Measurements from ENCODE around the gene SETD1A. TPM values are rescaled to one million over a fixed set of nuclear protein-coding genes. Genes with fewer than 3 reads are reported as not detected.

The SETD1A gene
- polyA plus RNA-seq, 2 of the 4 experiments (the other 2 are of a cell fraction) = 2.0 to 21.2 TPM

DNA sequence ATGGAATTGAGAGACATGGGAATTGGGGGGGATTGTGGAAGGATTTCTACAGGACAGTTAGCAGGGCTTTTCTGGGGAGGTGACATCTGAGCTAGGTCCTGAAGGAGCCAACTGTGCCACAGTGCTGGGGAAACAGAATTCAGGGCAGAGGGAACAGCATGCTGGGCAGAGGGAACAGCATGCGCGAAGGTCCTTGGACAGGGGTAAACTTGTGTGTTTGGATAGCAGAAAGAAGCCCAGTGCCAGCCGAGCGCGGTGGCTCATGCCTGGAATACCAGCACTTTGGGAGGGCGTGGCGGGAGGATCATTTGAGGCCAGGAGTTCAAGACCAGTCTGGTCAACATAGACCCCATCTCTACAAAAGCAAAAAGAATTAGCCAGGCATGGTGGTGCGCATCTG lies 49.0 kb downstream of the SETD1A start:
- ATAC-seq (no peak), DNase-seq (ENCODE audit: low read depth in 1 of 2, low spot score in 1 of 2) (no peak), FAIRE-seq (no peak)
- peaks cover 5% of the 10 kb centered on the region; the same call in 1 of the 3 replicates for H3K4me1 ChIP-seq
- no peak overlapping the region for H3K4me3 ChIP-seq
- WGBS (ENCODE audit: missing lambda C conversion rate) = 79% methylated on average over 8 of the region's 8 CpGs
- H3K27ac ChIP-seq = peak overlapping the region in 1 of 2 experiments; percentile 18; a peak in 1 of 6 replicates
- no peak overlapping the region for H3K4me2 ChIP-seq
- ChIA-PET POLR2A (no interaction called here), CTCF (interaction anchor here (1.1 to 1.6 kb wide), 3 partner anchors 9 to 22 kb away, joined by 4 to 5 read pairs (median 4); no protein-coding TSS in a partner anchor)
- no peak for TF ChIP-seq FOSB (CRISPR knock-in tag; IDR thresholded peaks at IDR 0.05)
- 0 out of 2 replicates have a peak, but pooled peaks have one; percentile 22 for TF ChIP-seq KDM1A (IDR thresholded peaks at IDR 0.05; ENCODE audit: low read depth)
- no peaks in the 10 kb centered on the region for H3K9me3 ChIP-seq

DNA sequence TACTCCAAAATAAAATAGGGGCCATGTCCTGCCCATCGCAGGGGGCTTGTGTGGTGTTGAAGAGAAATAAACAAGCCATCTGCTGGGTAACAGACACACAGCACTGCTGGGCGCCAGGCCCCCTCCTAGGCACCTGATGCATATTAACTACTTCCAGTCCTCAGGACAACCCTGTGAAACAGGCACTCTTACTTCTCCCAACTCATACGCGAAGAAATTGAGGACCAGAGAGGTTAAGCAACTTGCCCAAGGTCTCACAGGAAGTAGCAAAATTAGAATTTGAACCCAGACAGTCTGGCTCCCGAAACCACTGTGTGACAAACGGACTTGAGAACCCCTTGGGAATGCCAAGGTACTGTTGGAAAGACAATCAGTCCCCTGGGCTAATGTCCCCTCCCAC lies 50.1 kb downstream of the SETD1A start:
- WGBS (ENCODE audit: missing lambda C conversion rate) = 70% methylated on average over 6 of the region's 6 CpGs
- H3K4me3 ChIP-seq = no peak overlapping the region
- DNase-seq (ENCODE audit: low read depth in 1 of 2, low spot score in 1 of 2) (no peak), ATAC-seq (no peak), FAIRE-seq (no peak)
- no peak overlapping the region for H3K4me2 ChIP-seq
- ChIA-PET CTCF (interaction anchor here (0.6 to 1.6 kb wide), 4 partner anchors 8 to 532 kb away, joined by 3 to 5 read pairs (median 4); no protein-coding TSS in a partner anchor), POLR2A (no interaction called here)
- peaks cover 5% of the 10 kb centered on the region; the same call in 1 of the 3 replicates for H3K4me1 ChIP-seq
- peak overlapping the region in 1 of 2 experiments; percentile 48; a peak in 2 of 6 replicates for H3K27ac ChIP-seq
- H3K9me3 ChIP-seq = no peaks in the 10 kb centered on the region
- peak; percentile 40 for TF ChIP-seq ZFP36 (IDR thresholded peaks at IDR 0.05; ENCODE audit: borderline replicate concordance, partially characterized antibody)
- no peak for TF ChIP-seq SMC3 (IDR thresholded peaks at IDR 0.05)

DNA sequence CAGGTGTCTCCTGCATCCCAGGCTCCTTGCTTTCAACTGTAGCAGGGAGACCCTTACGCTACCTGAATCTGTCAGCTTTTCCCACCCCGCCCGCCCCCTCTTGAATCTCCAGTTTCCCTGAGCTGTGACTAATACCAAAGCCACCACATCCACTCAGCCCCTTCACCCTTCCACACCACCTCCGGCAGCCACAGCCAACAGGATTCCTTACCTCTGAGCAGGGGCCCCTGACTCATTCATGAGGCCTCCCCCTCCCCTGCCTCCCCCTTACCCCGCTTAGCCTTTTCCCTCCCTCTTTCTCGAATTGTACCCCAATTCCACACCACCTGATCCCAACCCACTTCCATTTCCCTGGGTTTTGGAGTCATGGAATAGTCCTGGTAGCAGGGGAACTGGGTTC lies 50.6 kb downstream of the SETD1A start:
- no peak overlapping the region for H3K4me2 ChIP-seq
- FAIRE-seq (no peak), DNase-seq (ENCODE audit: low read depth in 1 of 2, low spot score in 1 of 2) (no peak), ATAC-seq (no peak)
- no peak for TF ChIP-seq FOXS1 (CRISPR knock-in tag; IDR thresholded peaks at IDR 0.05)
- no peak for TF ChIP-seq HOXB13 (CRISPR knock-in tag; IDR thresholded peaks at IDR 0.05; ENCODE audit: low read depth)
- no peak for TF ChIP-seq KDM1A (IDR thresholded peaks at IDR 0.05; ENCODE audit: low read depth)
- no peak for TF ChIP-seq ELK1 (IDR thresholded peaks at IDR 0.05; ENCODE audit: low read depth, low read length)
- no peak for TF ChIP-seq JUNB (IDR thresholded peaks at IDR 0.05)
- TF ChIP-seq ZSCAN20 (CRISPR knock-in tag; IDR thresholded peaks at IDR 0.05) = no peak
- no peak for TF ChIP-seq JUN (IDR thresholded peaks at IDR 0.05)
- TF ChIP-seq, protein P1, sequence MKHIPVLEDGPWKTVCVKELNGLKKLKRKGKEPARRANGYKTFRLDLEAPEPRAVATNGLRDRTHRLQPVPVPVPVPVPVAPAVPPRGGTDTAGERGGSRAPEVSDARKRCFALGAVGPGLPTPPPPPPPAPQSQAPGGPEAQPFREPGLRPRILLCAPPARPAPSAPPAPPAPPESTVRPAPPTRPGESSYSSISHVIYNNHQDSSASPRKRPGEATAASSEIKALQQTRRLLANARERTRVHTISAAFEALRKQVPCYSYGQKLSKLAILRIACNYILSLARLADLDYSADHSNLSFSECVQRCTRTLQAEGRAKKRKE (CRISPR knock-in tag; IDR thresholded peaks at IDR 0.05; ENCODE audit: low read depth) = no peak
- no peak for TF ChIP-seq RARB (CRISPR knock-in tag; IDR thresholded peaks at IDR 0.05)
- no peak for TF ChIP-seq SMC3 (IDR thresholded peaks at IDR 0.05)
- TF ChIP-seq GATA3 (IDR thresholded peaks at IDR 0.05; ENCODE audit: borderline replicate concordance) = no peak
- TF ChIP-seq MYC (IDR thresholded peaks at IDR 0.05; ENCODE audit: borderline replicate concordance, low read length) = no peak
- no peak for TF ChIP-seq PBX3 (IDR thresholded peaks at IDR 0.05)
- TF ChIP-seq, protein P2, sequence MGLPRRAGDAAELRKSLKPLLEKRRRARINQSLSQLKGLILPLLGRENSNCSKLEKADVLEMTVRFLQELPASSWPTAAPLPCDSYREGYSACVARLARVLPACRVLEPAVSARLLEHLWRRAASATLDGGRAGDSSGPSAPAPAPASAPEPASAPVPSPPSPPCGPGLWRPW (IDR thresholded peaks at IDR 0.05) = no peak
- TF ChIP-seq CHD4 (IDR thresholded peaks at IDR 0.05; ENCODE audit: borderline replicate concordance) = no peak
- WGBS (ENCODE audit: missing lambda C conversion rate) = 46% methylated on average over 2 of the region's 6 CpGs
- peak overlapping the region in 1 of 2 experiments; percentile 48; a peak in 3 of 6 replicates for H3K27ac ChIP-seq
- H3K9me3 ChIP-seq = no peaks in the 10 kb centered on the region
- no peak overlapping the region for H3K4me3 ChIP-seq
- CTCF ChIA-PET = interaction anchor here (0.6 to 1.5 kb wide), 5 partner anchors 13 to 533 kb away, joined by 3 to 5 read pairs (median 3); no protein-coding TSS in a partner anchor
- H3K4me1 ChIP-seq = peaks cover 5% of the 10 kb centered on the region; the same call in 1 of the 3 replicates
- POLR2A ChIA-PET = no interaction called here

All from A549 (cell line).